BE2C (cell line): Measurements from ENCODE around the gene MAP2K5.

Experiments used
- DNase-seq: peaks from one replicate; pipeline ENCODE4 v3.0.0-alpha.2; 2020
- H3K27me3 ChIP-seq: fragments of 250-450 bp; sonication (Bioruptor Pico); 2 replicates; pipeline ENCODE4 v1.5.1; 2020; ENCODE audit warnings: mild to moderate bottlenecking
- H3K36me3 ChIP-seq: fragments of 250-450 bp; sonication (Bioruptor Pico); 2 replicates; pipeline ENCODE4 v1.5.1; 2020; ENCODE audit warnings: mild to moderate bottlenecking
- H3K4me1 ChIP-seq: fragments of 250-450 bp; sonication (Bioruptor Pico); 2 replicates; pipeline ENCODE4 v1.5.1; 2020
- H3K4me3 ChIP-seq: 2 replicates; pipeline ENCODE4 v1.5.1; 2011; ENCODE audit warnings: low read depth, low read length
- H3K9me3 ChIP-seq: fragments of 250-450 bp; sonication (Bioruptor Pico); 2 replicates; pipeline ENCODE4 v1.5.1; 2020
- TF ChIP-seq, protein P1 (sequence below): IDR thresholded peaks from 2 replicates; pipeline ENCODE4 v1.5.1; 2012; ENCODE audit warnings: mild to moderate bottlenecking, low read depth, low read length

MAP2K5 gene

DNA sequence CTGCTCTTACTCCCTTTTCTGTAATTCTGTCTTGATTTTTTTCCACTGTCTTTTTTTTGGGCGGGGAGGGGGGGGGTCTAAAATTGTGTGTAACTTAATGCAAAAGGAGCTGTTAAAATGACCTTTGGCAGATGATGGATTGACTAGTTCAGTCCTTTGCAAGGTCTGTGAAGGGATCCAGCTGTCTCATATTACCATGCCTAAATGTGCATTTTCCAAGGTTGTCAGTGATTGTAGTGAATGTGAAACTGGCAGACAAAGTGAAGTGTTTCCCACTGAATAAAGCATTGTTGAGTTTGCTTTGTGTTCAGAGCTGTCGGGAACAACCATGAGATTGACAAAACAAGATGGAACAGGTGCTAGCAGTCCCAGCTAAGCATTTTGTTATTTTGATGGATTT is 172.7 kb downstream of the MAP2K5 start:
- no peak for DNase-seq
- Histone ChIP-seq H3K4me1 (no peaks in the 10 kb centered on the region), H3K27me3 (no peaks in the 10 kb centered on the region), H3K4me3 (no peak overlapping the region), H3K9me3 (no peaks in the 10 kb centered on the region), H3K36me3 (no peaks in the 10 kb centered on the region)
- TF ChIP-seq, protein P1, sequence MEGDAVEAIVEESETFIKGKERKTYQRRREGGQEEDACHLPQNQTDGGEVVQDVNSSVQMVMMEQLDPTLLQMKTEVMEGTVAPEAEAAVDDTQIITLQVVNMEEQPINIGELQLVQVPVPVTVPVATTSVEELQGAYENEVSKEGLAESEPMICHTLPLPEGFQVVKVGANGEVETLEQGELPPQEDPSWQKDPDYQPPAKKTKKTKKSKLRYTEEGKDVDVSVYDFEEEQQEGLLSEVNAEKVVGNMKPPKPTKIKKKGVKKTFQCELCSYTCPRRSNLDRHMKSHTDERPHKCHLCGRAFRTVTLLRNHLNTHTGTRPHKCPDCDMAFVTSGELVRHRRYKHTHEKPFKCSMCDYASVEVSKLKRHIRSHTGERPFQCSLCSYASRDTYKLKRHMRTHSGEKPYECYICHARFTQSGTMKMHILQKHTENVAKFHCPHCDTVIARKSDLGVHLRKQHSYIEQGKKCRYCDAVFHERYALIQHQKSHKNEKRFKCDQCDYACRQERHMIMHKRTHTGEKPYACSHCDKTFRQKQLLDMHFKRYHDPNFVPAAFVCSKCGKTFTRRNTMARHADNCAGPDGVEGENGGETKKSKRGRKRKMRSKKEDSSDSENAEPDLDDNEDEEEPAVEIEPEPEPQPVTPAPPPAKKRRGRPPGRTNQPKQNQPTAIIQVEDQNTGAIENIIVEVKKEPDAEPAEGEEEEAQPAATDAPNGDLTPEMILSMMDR, result no peak

- no peak for DNase-seq
- Histone ChIP-seq H3K36me3 (no peaks in the 10 kb centered on the region), H3K4me1 (no peaks in the 10 kb centered on the region), H3K9me3 (no peaks in the 10 kb centered on the region), H3K27me3 (no peaks in the 10 kb centered on the region), H3K4me3 (no peak overlapping the region)
- TF ChIP-seq, protein P1, result no peak
These were observed 173.7 kb downstream of the MAP2K5 start for GRCh38 chr15:67716171-67716570.

DNA sequence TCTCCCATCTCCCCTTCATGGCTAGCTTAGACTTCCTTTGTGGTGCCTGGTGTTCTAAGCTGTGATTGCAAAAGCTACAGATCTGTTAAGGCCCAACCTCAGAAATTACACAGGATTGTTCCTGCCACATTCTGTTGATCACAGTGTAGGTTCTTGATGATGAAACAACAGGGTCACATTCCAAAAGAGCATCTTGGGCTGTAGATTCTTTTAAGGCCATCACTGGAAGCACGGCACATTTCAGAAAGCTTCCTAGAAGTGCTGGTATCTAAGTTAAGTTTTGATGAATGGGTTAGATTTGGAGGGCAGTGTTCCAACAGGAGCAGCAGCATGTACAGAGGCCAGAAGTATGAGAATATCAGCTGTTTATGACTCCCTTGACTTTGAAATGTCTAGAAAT is 175.3 kb downstream of the MAP2K5 start:
- DNase-seq, result no peak
- Histone ChIP-seq H3K27me3 (no peaks in the 10 kb centered on the region), H3K36me3 (no peaks in the 10 kb centered on the region), H3K9me3 (no peaks in the 10 kb centered on the region), H3K4me3 (no peak overlapping the region), H3K4me1 (0 out of 2 replicates have a peak, but pooled peaks cover 3% of the 10 kb centered on the region)
- TF ChIP-seq, protein P1, result no peak

DNA sequence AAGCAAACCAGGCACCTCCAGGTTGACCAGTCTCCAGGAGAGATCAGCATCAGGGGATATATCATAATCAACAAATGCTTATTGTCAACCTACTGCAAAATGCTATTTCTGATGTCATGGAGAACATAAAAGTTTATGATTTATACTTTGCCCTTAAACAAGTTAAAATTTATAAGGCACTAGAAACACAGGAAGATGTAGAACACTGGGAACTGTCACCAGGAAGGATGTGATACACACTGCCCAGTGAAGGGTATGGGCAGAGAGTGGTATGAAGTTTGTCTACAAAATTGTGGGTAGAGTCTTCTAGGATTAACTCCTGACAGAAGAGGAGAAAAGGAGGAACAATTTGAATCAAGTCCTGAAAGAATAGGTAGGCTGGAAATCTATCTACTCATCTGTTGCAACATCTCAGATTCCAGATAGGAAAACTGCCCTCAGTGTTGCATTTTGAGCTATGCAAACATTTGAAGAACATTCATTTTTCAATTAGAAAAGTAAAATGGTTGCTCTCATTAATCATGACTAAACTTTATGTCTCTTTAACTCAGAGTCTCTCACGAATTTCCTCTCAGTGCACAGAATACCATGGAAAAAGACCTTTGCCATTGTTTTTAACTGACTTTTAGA is 176.9 kb downstream of the MAP2K5 start:
- no peak overlapping the region for H3K4me3 ChIP-seq
- H3K4me1 ChIP-seq, result 0 out of 2 replicates have a peak, but pooled peaks cover 3% of the 10 kb centered on the region
- TF ChIP-seq, protein P1, result no peak
- no peaks in the 10 kb centered on the region for H3K36me3 ChIP-seq
- no peaks in the 10 kb centered on the region for H3K9me3 ChIP-seq
- no peaks in the 10 kb centered on the region for H3K27me3 ChIP-seq
- no peak for DNase-seq

GRCh38 chr15:67720556-67721175 is 178.2 kb downstream of the MAP2K5 start:
- no peak overlapping the region for H3K4me3 ChIP-seq
- no peaks in the 10 kb centered on the region for H3K27me3 ChIP-seq
- DNase-seq, result no peak
- TF ChIP-seq, protein P1, result no peak
- H3K9me3 ChIP-seq, result no peaks in the 10 kb centered on the region
- 0 out of 2 replicates have a peak, but pooled peaks cover 3% of the 10 kb centered on the region for H3K4me1 ChIP-seq
- no peaks in the 10 kb centered on the region for H3K36me3 ChIP-seq
